Neural cell (in vitro differentiated cells): ENCODE data around the gene KRTAP1-4.

Experiments used
- CTCF ChIP-seq: fragments of 450-650 bp; IDR thresholded peaks from 2 replicates; pipeline ENCODE4 v1.5.1; 2014; ENCODE audit warnings: antibody characterized with exemption, mild to moderate bottlenecking, moderate library complexity; ENCODE audit not compliant: poor library complexity, severe bottlenecking
- EZH2 ChIP-seq: fragments of 200-600, 300-800 bp; shearing (Covaris generic), sonication (generic); IDR thresholded peaks from 2 replicates; pipeline ENCODE4 v1.6.1; 2014; ENCODE audit warnings: antibody characterized with exemption, low read length, borderline replicate concordance, mild to moderate bottlenecking; ENCODE audit not compliant: insufficient read depth, poor library complexity, severe bottlenecking
- TAF1 ChIP-seq: IDR thresholded peaks from 2 replicates; pipeline ENCODE4 v1.6.1; 2012; ENCODE audit warnings: low read depth

GRCh38 chr17:40996829-40997228 is 33.2 kb downstream of the KRTAP1-4 start:
- no peak for TF ChIP-seq TAF1
- TF ChIP-seq EZH2 = no peak
- no peak for TF ChIP-seq CTCF
